Uterus (tissue), 4 donors: ENCODE results near the gene ZNF574. TPM values are rescaled to one million over a fixed set of nuclear protein-coding genes. Genes with fewer than 3 reads are reported as not detected.

Experiments
- DNase-seq, 2 donors: peaks; one replicate each; pipeline ENCODE4 v3.0.0-alpha.2; 2019 to 2020
- H3K27ac ChIP-seq, 2 donors: fragments of 200-600 bp; sonication (generic); 1 replicate in 1 of 2; 2 replicates in 1 of 2; pipeline ENCODE4 v1.5.1; 2016 to 2018
- H3K27me3 ChIP-seq, 2 donors: fragments of 200-600 bp; sonication (generic); one replicate each; pipeline ENCODE4 v1.5.1; 2018 to 2019; ENCODE audit warnings: control low read depth in 1 of 2
- H3K36me3 ChIP-seq, 2 donors: fragments of 200-600 bp; sonication (generic); one replicate each; pipeline ENCODE4 v1.5.1; 2019; ENCODE audit warnings: control low read depth in 1 of 2
- H3K4me1 ChIP-seq, 2 donors: fragments of 200-600 bp; sonication (generic); one replicate each; pipeline ENCODE4 v1.5.1; 2018 to 2019; ENCODE audit warnings: control low read depth in 1 of 2
- H3K4me3 ChIP-seq, 2 donors: fragments of 200-600 bp; sonication (generic); 1 replicate in 1 of 2; 2 replicates in 1 of 2; pipeline ENCODE4 v1.5.1; 2018 to 2019; ENCODE audit warnings: mild to moderate bottlenecking in 1 of 2
- H3K9me3 ChIP-seq, 2 donors: fragments of 200-600 bp; sonication (generic); one replicate each; pipeline ENCODE4 v1.5.1; 2019; ENCODE audit warnings: control low read depth in 1 of 2
- CTCF ChIP-seq, 4 experiments: fragments of 200-600 bp in 2 of 4; fragments of 450-650 bp in 2 of 4; sonication (generic) in 2 of 4; IDR thresholded peaks; one replicate each; pipeline ENCODE4 v1.5.1; 2016 to 2019; ENCODE audit warnings: antibody characterized with exemption in 4 of 4, mild to moderate bottlenecking in 2 of 4, moderate library complexity in 1 of 4
- POLR2A ChIP-seq, 2 donors: fragments of 450-650 bp; IDR thresholded peaks; one replicate each; pipeline ENCODE4 v1.6.1; 2016; ENCODE audit warnings: antibody characterized with exemption in 2 of 2, mild to moderate bottlenecking in 1 of 2, moderate library complexity in 1 of 2
- intact Hi-C: fragments of 100-400 bp; cut with DNase I; formaldehyde crosslinking; loops from one replicate; pipeline ENCODE4 v1.15.1; 2023; ENCODE audit warnings: low total_unique reads
- total RNA-seq, 4 donors: library from RNA; depleted of rRNA in 3 of 4; stranded (reverse); fragments of >200 nt in 3 of 4; gene quantifications; one replicate each; pipeline versions ENCODE4 v1.1.0 to v1.2.4, GENCODE V29; 2014 to 2023
- donor health status: DM: yes; HTN: yes; CAD: no.

The ZNF574 gene
- total RNA-seq, 4 donors from 2014 or later = 5.6 to 19.9 (median 14.1) TPM

- H3K36me3 ChIP-seq = no peaks in the 10 kb centered on the region
- no peak overlapping the region for H3K4me3 ChIP-seq
- H3K27ac ChIP-seq = no peak overlapping the region
- H3K27me3 ChIP-seq = no peaks in the 10 kb centered on the region
- intact Hi-C loops = no loop called here
- TF ChIP-seq CTCF (IDR thresholded peaks at IDR 0.05) (peak in 1 of 4 experiments; percentile 21), POLR2A (IDR thresholded peaks at IDR 0.05) (no peak)
- no peak for DNase-seq
- no peaks in the 10 kb centered on the region for H3K9me3 ChIP-seq
- H3K4me1 ChIP-seq = peaks cover 0 to 7% of the 10 kb centered on the region in 2 donors
Observed at GRCh38 chr19:42081584-42082203, 5.7 kb downstream of the ZNF574 start.

DNA sequence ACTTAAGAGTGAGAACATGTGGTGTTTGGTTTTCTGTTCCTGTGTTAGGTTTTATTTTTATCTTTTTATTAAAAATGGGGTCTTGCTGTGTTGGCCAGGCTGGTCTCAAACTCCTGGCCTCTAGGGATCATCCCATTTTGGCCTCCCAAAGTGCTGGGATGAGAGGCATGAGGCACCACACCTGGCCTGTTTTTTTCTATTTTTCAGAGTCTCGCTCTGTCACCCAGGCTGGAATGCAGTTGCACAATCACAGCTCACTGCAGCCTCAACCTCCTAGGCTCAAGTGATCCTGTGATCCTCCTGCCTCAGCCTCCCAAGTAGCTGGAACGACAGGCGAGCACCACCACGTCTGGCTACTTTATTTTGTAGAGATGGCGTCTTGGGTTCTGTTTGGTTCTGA, 7.6 kb downstream of the ZNF574 start:
- H3K9me3 ChIP-seq = no peaks in the 10 kb centered on the region
- DNase-seq = no peak
- H3K4me1 ChIP-seq = no peaks in the 10 kb centered on the region
- no peak overlapping the region for H3K4me3 ChIP-seq
- no peaks in the 10 kb centered on the region for H3K27me3 ChIP-seq
- no peak overlapping the region for H3K27ac ChIP-seq
- intact Hi-C loops = no loop called here
- TF ChIP-seq CTCF (IDR thresholded peaks at IDR 0.05) (no peak), POLR2A (IDR thresholded peaks at IDR 0.05) (no peak)
- H3K36me3 ChIP-seq = no peaks in the 10 kb centered on the region

GRCh38 chr19:42086188-42086736, 10.3 kb downstream of the ZNF574 start:
- Histone ChIP-seq H3K9me3 (no peaks in the 10 kb centered on the region), H3K4me1 (no peaks in the 10 kb centered on the region), H3K27ac (no peak overlapping the region), H3K4me3 (no peak overlapping the region), H3K36me3 (no peaks in the 10 kb centered on the region), H3K27me3 (no peaks in the 10 kb centered on the region)
- intact Hi-C loops = no loop called here
- TF ChIP-seq POLR2A (IDR thresholded peaks at IDR 0.05) (no peak), CTCF (IDR thresholded peaks at IDR 0.05) (no peak)
- no peak for DNase-seq

DNA sequence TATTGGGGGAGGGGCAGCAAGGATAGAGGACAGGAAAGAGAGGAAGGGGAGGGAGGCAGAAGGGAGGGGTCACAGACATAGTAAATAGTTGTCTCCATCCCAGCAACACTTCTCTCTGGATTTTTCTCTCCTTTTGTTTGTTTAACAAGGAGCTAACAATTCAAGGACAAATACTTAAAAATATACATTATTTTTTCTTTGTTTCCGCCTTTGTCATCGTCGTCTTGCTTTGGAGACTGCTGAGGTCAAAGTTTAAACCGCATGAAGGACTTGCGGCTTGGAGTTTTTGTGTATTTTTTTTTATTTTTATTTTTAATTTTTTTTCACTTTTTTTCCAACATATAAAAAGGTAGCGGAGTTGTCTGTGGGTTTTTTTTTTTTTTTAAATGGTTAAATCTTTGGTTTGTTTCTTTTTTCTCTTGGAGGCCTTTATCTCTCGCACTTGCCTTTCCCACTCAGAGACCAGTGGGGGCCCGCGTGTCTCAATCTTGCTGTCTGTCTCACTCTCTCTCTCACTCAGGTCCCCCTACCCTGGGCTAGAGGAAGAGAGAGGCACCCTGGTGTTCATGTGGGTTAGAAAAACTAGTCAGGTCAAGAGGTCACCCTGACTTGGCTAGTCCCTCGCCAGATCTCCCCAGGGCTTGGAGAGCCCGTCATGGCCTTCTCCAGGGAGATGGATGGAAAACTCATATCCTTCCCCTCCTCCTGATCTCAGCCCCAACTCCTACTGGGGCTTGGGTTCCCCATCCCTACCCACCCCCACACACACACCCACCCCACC, 11.0 kb downstream of the ZNF574 start:
- intact Hi-C loops = no loop called here

More for the DNA sequence above, 11.0 kb downstream of the ZNF574 start:
- DNase-seq = no peak
- no peak overlapping the region for H3K27ac ChIP-seq
- H3K4me1 ChIP-seq = no peaks in the 10 kb centered on the region
- no peaks in the 10 kb centered on the region for H3K36me3 ChIP-seq
- no peaks in the 10 kb centered on the region for H3K9me3 ChIP-seq
- H3K27me3 ChIP-seq = no peaks in the 10 kb centered on the region
- H3K4me3 ChIP-seq = no peak overlapping the region
- TF ChIP-seq POLR2A (IDR thresholded peaks at IDR 0.05) = no peak
- TF ChIP-seq CTCF (IDR thresholded peaks at IDR 0.05) = no peak
